Spleen (tissue), 13 donors: ENCODE results near the gene VSIG1. TPM values are rescaled to one million over a fixed set of nuclear protein-coding genes. Genes with fewer than 3 reads are reported as not detected.

Experiments used
- DNase-seq: peaks from one replicate; pipeline ENCODE4 v3.0.0-alpha.2; 2020
- H3K27ac ChIP-seq, 8 donors: fragments of 200-600 bp; sonication (generic) in 7 of 8; 1 replicate in 4 of 8; 2 replicates in 4 of 8; pipeline versions ENCODE4 v1.5.0 to v1.8.0; 2016 to 2021; ENCODE audit warnings: inconsistent platforms in 4 of 8, mild to moderate bottlenecking in 4 of 8, moderate library complexity in 1 of 8
- H3K27me3 ChIP-seq, 7 donors: fragments of 200-600 bp; sonication (generic) in 6 of 7; replicated peaks in 1 of 7; 1 replicate in 4 of 7; 2 replicates in 3 of 7; pipeline versions ENCODE4 v1.5.0 to v1.8.0; 2016 to 2021; ENCODE audit warnings: inconsistent platforms in 3 of 7, mild to moderate bottlenecking in 1 of 7
- H3K36me3 ChIP-seq, 6 donors: fragments of 200-600 bp; sonication (generic) in 5 of 6; 1 replicate in 4 of 6; 2 replicates in 2 of 6; pipeline versions ENCODE4 v1.5.0 to v1.8.0; 2016 to 2021; ENCODE audit warnings: inconsistent platforms in 2 of 6
- H3K4me1 ChIP-seq, 6 donors: fragments of 200-600 bp; sonication (generic) in 5 of 6; 1 replicate in 3 of 6; 2 replicates in 3 of 6; pipeline versions ENCODE4 v1.5.0 to v1.8.0; 2016 to 2021; ENCODE audit warnings: inconsistent platforms in 3 of 6
- H3K4me3 ChIP-seq, 8 donors: fragments of 200-600 bp; sonication (generic) in 7 of 8; 1 replicate in 4 of 8; 2 replicates in 4 of 8; pipeline versions ENCODE4 v1.5.0 to v1.8.0; 2016 to 2021; ENCODE audit warnings: inconsistent platforms in 4 of 8, mild to moderate bottlenecking in 4 of 8, moderate library complexity in 2 of 8
- H3K9me3 ChIP-seq, 8 donors: fragments of 200-600 bp; sonication (generic) in 7 of 8; 1 replicate in 4 of 8; 2 replicates in 4 of 8; pipeline versions ENCODE4 v1.5.0 to v1.8.0; 2016 to 2021; ENCODE audit warnings: inconsistent platforms in 4 of 8
- POLR2A ChIP-seq, 3 donors: fragments of 450-650 bp; IDR thresholded peaks; one replicate each; pipeline ENCODE4 v1.5.1; 2017; ENCODE audit warnings: antibody characterized with exemption in 3 of 3, mild to moderate bottlenecking in 1 of 3
- POLR2AphosphoS5 ChIP-seq, 3 donors: sonication (generic); formaldehyde crosslinking; IDR thresholded peaks; one replicate each; pipeline ENCODE4 v1.5.1; 2017; ENCODE audit warnings: antibody characterized with exemption in 3 of 3
- WGBS, 5 donors: extraction: QIAGEN DNeasy Blood & Tissue Kit in 3 of 5; methylation state at CpG; one replicate each; pipeline versions ENCODE4 v1.1.5 to v1.1.7; 2013 to 2018; 5-methylcytosine and 5-hydroxymethylcytosine counted together
- intact Hi-C: fragments of 100-400 bp; cut with DNase I; formaldehyde crosslinking; loops from one replicate; pipeline ENCODE4 v1.15.0; 2023; ENCODE audit warnings: low total_unique reads
- long read RNA-seq, 2 donors: transcript quantifications; one replicate each; lab custom pipeline, GENCODE V29; 2026
- polyA plus RNA-seq, 3 donors: library from polyadenylated mRNA; stranded (reverse); fragments of 200-250 nt; gene quantifications; one replicate each; pipeline ENCODE4 v1.2.1, GENCODE V29; 2013
- total RNA-seq, 7 donors: library from RNA; depleted of rRNA in 3 of 7; stranded (reverse); fragments of >200 nt in 3 of 7; fragmentation: NEBNext Ultra II Directional in 4 of 7; extraction: Animal tissue kit (Norgen Biotek cat#: 25700) in 4 of 7; gene quantifications; one replicate each; pipeline versions ENCODE4 v1.1.0 to v1.2.1, GENCODE V29; 2016 to 2021
- TF ChIP-seq, protein P1 (sequence below), 11 experiments: fragments of 200-600 bp in 7 of 11; fragments of 450-650 bp in 4 of 11; sonication (generic) in 4 of 11; IDR thresholded peaks in 8 of 11; conservative IDR thresholded peaks in 3 of 11; 1 replicate in 7 of 11; 2 replicates in 4 of 11; pipeline versions ENCODE4 v1.4.0 to v1.8.0; 2016 to 2021; ENCODE audit warnings: antibody characterized with exemption in 11 of 11, inconsistent platforms in 4 of 11, mild to moderate bottlenecking in 1 of 11
- donor health status: healthy with polysubstance abuse.
- donor health status: DM: no; HTN: no; CAD: no; lungs with moderate emphysema.
- donor health status: DM: no; HTN: no; CAD: no.
- donor health status: Bipolar disorder and iron deficiency.
- donor health status: healthy.
- donor health status: DM: no; HTN: no; CAD: no.
- donor health status: DM: yes; HTN: yes; CAD: no.

The VSIG1 gene
- total RNA-seq (1 to 10 TPM in 3 of 7 donors, under 1 TPM in 4; 0.19 to 1.4 (median 0.85) TPM), polyA plus RNA-seq (1 to 10 TPM in 1 of 3 donors, under 1 TPM in 2; 0.11 to 1.0 (median 0.16) TPM)
- long read RNA-seq, donor 1, result 0 reads
- long read RNA-seq, donor 2, result 0 reads

DNA sequence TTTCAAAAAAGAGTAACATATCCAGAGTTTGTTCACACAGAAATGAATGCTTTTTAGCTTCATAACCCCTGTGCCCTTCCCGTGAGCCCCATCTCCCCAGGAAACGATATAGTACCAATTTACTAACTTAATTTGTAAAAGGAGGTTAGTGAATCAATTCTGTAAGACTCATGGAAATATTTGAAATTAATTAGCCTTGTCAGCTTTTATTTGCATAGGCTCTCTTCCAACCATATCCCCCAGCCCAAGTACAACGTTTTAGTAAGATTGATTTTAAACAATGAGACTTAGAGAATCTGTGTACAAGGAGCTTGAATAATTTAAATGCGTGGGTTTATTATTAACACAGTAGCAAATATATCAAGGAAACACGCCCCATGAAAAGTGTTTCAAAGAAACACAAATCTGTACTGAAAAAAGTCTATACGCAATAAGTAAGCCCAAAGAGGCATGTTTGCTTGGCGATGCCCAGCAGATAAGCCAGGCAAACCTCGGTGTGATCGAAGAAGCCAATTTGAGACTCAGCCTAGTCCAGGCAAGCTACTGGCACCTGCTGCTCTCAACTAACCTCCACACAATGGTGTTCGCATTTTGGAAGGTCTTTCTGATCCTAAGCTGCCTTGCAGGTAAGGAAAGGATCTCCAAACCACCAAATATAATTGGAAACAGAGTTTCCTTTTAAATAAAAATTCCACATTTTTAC, at the start of gene VSIG1:
TSS of gene VSIG1 (plus strand) at position 512 of the 703 bp plus-strand sequence. CDS start at position 578, 66 bp downstream.
- intact Hi-C loops, result no loop called here
- H3K4me3 ChIP-seq, result no peak within 1 kb of the TSS
- TF ChIP-seq, protein P1, sequence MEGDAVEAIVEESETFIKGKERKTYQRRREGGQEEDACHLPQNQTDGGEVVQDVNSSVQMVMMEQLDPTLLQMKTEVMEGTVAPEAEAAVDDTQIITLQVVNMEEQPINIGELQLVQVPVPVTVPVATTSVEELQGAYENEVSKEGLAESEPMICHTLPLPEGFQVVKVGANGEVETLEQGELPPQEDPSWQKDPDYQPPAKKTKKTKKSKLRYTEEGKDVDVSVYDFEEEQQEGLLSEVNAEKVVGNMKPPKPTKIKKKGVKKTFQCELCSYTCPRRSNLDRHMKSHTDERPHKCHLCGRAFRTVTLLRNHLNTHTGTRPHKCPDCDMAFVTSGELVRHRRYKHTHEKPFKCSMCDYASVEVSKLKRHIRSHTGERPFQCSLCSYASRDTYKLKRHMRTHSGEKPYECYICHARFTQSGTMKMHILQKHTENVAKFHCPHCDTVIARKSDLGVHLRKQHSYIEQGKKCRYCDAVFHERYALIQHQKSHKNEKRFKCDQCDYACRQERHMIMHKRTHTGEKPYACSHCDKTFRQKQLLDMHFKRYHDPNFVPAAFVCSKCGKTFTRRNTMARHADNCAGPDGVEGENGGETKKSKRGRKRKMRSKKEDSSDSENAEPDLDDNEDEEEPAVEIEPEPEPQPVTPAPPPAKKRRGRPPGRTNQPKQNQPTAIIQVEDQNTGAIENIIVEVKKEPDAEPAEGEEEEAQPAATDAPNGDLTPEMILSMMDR (IDR thresholded peaks at IDR 0.05 in 8 of 11, conservative IDR thresholded peaks at IDR 0.05 in 3 of 11), result no peak
- H3K27me3 ChIP-seq, result peaks cover 0 to 2% (median 0%) of the 10 kb centered on the region in 7 donors
- no peak within 1 kb of the TSS for H3K27ac ChIP-seq
- H3K4me1 ChIP-seq, result no peaks in the 10 kb centered on the region
- H3K9me3 ChIP-seq, result no peaks in the 10 kb centered on the region
- H3K36me3 ChIP-seq, result no peaks in the 10 kb centered on the region
- DNase-seq, result no peak
- 67 to 90% (median 87%) methylated on average over 10 of the region's 10 CpGs for WGBS, 5 donors

DNA sequence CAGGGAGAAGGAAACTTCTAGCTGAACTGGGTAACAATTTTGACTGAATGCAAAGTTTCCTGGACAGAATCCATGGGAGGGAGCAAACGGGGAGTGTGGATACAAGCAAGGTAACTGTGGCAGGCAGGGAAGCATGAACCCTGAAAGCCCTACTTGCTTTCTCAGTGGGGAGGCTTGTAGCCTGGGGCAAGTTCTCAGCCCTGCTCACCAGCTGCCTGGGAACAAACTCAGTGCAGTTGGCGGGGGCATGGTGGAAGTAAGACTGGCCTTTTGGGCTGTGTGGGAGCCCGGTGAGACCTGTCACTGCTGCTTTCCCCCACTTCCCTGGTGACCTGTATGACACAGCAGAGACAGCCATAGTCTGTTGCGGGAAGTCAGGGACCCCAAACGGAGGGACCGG, 48.7 kb upstream of the VSIG1 start:
- H3K27me3 ChIP-seq, result peaks cover 0 to 26% (median 0%) of the 10 kb centered on the region in 7 donors
- WGBS, 5 donors, result 68 to 92% (median 87%) methylated on average over 6 of the region's 6 CpGs

DNA sequence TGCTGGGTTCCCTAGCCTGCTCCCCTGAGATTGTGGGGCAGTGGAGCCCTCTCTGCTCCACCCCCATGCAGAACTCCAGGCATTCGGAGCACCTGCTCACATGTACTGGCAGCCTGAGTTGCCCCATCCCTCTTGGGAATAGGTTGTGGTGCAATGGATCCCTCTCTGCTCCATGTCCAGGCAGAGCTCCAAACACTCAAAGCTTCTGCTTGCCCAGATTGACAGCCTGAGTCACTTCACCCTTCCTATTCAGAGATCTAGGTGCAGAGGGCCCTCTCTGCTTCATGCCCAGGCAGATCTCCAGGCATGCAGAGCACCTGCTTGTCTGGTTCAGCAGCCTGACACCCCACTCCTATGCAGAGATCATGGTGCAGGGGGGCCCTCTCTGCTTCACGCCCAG, 44.1 kb upstream of the VSIG1 start:
- intact Hi-C loops, result no loop called here
- Histone ChIP-seq H3K27ac (no peak overlapping the region), H3K4me1 (no peaks in the 10 kb centered on the region), H3K27me3 (peaks cover 0 to 27% (median 0%) of the 10 kb centered on the region in 7 donors), H3K9me3 (peaks cover 0 to 6% (median 0%) of the 10 kb centered on the region in 8 donors), H3K36me3 (no peaks in the 10 kb centered on the region), H3K4me3 (no peak overlapping the region)
- TF ChIP-seq, protein P1 (IDR thresholded peaks at IDR 0.05 in 8 of 11, conservative IDR thresholded peaks at IDR 0.05 in 3 of 11), result no peak
- TF ChIP-seq POLR2AphosphoS5 (IDR thresholded peaks at IDR 0.05), result no peak
- DNase-seq, result no peak
- WGBS, 5 donors, result 66 to 95% (median 79%) methylated on average over 1 to 2 of the region's 2 CpGs; no CpG with 5 or more reads in 1 of the 5 donors

More for the DNA sequence above, 48.7 kb upstream of the VSIG1 start:
- peaks cover 0 to 6% (median 0%) of the 10 kb centered on the region in 8 donors for H3K9me3 ChIP-seq
- H3K36me3 ChIP-seq, result no peaks in the 10 kb centered on the region
- H3K4me1 ChIP-seq, result no peaks in the 10 kb centered on the region
- H3K4me3 ChIP-seq, result no peak overlapping the region
- intact Hi-C loops, result no loop called here
- TF ChIP-seq, protein P1 (IDR thresholded peaks at IDR 0.05 in 8 of 11, conservative IDR thresholded peaks at IDR 0.05 in 3 of 11), result no peak
- TF ChIP-seq POLR2A (IDR thresholded peaks at IDR 0.05), result no peak
- TF ChIP-seq POLR2AphosphoS5 (IDR thresholded peaks at IDR 0.05), result no peak
- H3K27ac ChIP-seq, result no peak overlapping the region
- DNase-seq, result no peak

DNA sequence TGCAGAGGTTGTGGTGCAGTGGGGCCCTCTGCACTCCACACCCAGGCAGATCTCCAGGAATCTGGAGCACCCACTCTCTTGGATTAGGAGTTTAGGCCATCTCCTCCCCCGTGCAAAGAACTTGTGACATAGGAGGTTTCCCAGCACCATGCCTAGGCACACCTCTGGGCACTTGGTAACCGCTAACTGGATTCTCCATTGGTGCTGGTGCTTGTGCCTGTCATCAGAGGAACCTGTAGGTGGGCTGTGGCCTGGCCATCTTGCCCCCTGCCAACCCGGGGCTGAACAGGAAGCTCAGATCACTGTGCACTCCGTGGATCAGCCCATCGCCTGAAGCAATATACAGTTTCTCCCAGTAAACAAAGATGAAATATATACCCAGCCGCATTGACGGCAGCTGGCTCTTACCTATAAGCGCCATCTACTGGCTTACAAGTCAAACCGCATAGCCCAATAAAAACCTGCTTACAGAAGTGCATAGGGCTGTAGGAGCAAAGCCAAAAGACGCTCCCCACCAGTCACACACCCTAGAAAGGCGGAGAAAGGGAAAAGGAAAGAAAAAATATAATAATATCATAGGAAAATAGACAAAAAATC, 43.5 kb upstream of the VSIG1 start:
- Histone ChIP-seq H3K27ac (no peak overlapping the region), H3K36me3 (no peaks in the 10 kb centered on the region), H3K4me1 (no peaks in the 10 kb centered on the region), H3K27me3 (peaks cover 0 to 27% (median 0%) of the 10 kb centered on the region in 7 donors), H3K9me3 (peaks cover 0 to 6% (median 0%) of the 10 kb centered on the region in 8 donors), H3K4me3 (no peak overlapping the region)
- intact Hi-C loops, result no loop called here
- DNase-seq, result no peak
- TF ChIP-seq POLR2AphosphoS5 (IDR thresholded peaks at IDR 0.05) (no peak), POLR2A (IDR thresholded peaks at IDR 0.05) (no peak)
- TF ChIP-seq, protein P1 (IDR thresholded peaks at IDR 0.05 in 8 of 11, conservative IDR thresholded peaks at IDR 0.05 in 3 of 11), result peak in 5 of 11 experiments; percentile 7 to 31 (median 17)
- WGBS, 5 donors, result 16 to 26% (median 25%) methylated on average over 5 to 11 of the region's 11 CpGs
